ENCODE data around the gene TTC34.

TTC34 gene

GRCh38 chr1:2821966-2822620 lies 20.6 kb upstream of the TTC34 start:
- ATAC-seq (ENCODE audit: insufficient read depth, low read depth), result peak; percentile 82
- Histone ChIP-seq H3K4me2 (ENCODE audit: insufficient read depth, low read length) (no peak overlapping the region), H3K9me3 (ENCODE audit: insufficient read depth, low read length, severe bottlenecking) (no peaks in the 10 kb centered on the region)

GRCh38 chr1:2821373-2821955 lies 20.0 kb upstream of the TTC34 start:
- no peak for DNase-seq
- no peaks in the 10 kb centered on the region for H3K79me2 ChIP-seq (ENCODE audit: insufficient read depth, low read length)
- H3K36me3 ChIP-seq (ENCODE audit: insufficient read depth, low read length), result no peaks in the 10 kb centered on the region
- no peak overlapping the region for H2AFZ ChIP-seq (ENCODE audit: low read depth, low read length)
- TF ChIP-seq CTCF (IDR thresholded peaks at IDR 0.05; ENCODE audit: borderline replicate concordance, extremely low read depth, low read length, poor library complexity, severe bottlenecking), result no peak
- no peak for TF ChIP-seq EZH2 (IDR thresholded peaks at IDR 0.05; ENCODE audit: borderline replicate concordance, low read depth, low read length, severe bottlenecking)
- no peaks in the 10 kb centered on the region for H3K9me3 ChIP-seq (ENCODE audit: insufficient read depth, low read length, severe bottlenecking)
- H3K9ac ChIP-seq (ENCODE audit: low read depth, low read length), result no peak overlapping the region
- H3K27ac ChIP-seq (ENCODE audit: low read length), result no peak overlapping the region
- H3K4me3 ChIP-seq (ENCODE audit: low read depth in 1 of 2, low read length in 2 of 2), result no peak overlapping the region
- 0 out of 2 replicates have a peak, but pooled peaks cover 4% of the 10 kb centered on the region for H4K20me1 ChIP-seq (ENCODE audit: insufficient read depth, low read length)
- no peak overlapping the region for H3K4me2 ChIP-seq (ENCODE audit: insufficient read depth, low read length)
- ATAC-seq (ENCODE audit: insufficient read depth, low read depth), result no peak
- no peaks in the 10 kb centered on the region for H3K4me1 ChIP-seq (ENCODE audit: insufficient read depth, low read length)
- H3K27me3 ChIP-seq (ENCODE audit: insufficient read depth, low read length, poor library complexity), result no peaks in the 10 kb centered on the region

More at GRCh38 chr1:2821966-2822620, 20.6 kb upstream of the TTC34 start:
- DNase-seq, result peak; percentile 41
- H3K79me2 ChIP-seq (ENCODE audit: insufficient read depth, low read length), result no peaks in the 10 kb centered on the region
- H3K27me3 ChIP-seq (ENCODE audit: insufficient read depth, low read length, poor library complexity), result no peaks in the 10 kb centered on the region
- H3K27ac ChIP-seq (ENCODE audit: low read length), result no peak overlapping the region
- H3K4me3 ChIP-seq (ENCODE audit: low read depth in 1 of 2, low read length in 2 of 2), result no peak overlapping the region
- 0 out of 2 replicates have a peak, but pooled peaks cover 4% of the 10 kb centered on the region for H4K20me1 ChIP-seq (ENCODE audit: insufficient read depth, low read length)
- H3K4me1 ChIP-seq (ENCODE audit: insufficient read depth, low read length), result no peaks in the 10 kb centered on the region
- TF ChIP-seq CTCF (IDR thresholded peaks at IDR 0.05; ENCODE audit: borderline replicate concordance, extremely low read depth, low read length, poor library complexity, severe bottlenecking), result peak; percentile 78
- TF ChIP-seq EZH2 (IDR thresholded peaks at IDR 0.05; ENCODE audit: borderline replicate concordance, low read depth, low read length, severe bottlenecking), result no peak
- no peak overlapping the region for H2AFZ ChIP-seq (ENCODE audit: low read depth, low read length)
- H3K36me3 ChIP-seq (ENCODE audit: insufficient read depth, low read length), result no peaks in the 10 kb centered on the region
- H3K9ac ChIP-seq (ENCODE audit: low read depth, low read length), result no peak overlapping the region

GRCh38 chr1:2820731-2821372 lies 19.4 kb upstream of the TTC34 start:
- H3K4me1 ChIP-seq (ENCODE audit: insufficient read depth, low read length), result no peaks in the 10 kb centered on the region
- no peaks in the 10 kb centered on the region for H3K36me3 ChIP-seq (ENCODE audit: insufficient read depth, low read length)
- 0 out of 2 replicates have a peak, but pooled peaks cover 4% of the 10 kb centered on the region for H4K20me1 ChIP-seq (ENCODE audit: insufficient read depth, low read length)
- H3K27me3 ChIP-seq (ENCODE audit: insufficient read depth, low read length, poor library complexity), result no peaks in the 10 kb centered on the region
- H3K9ac ChIP-seq (ENCODE audit: low read depth, low read length), result no peak overlapping the region
- no peaks in the 10 kb centered on the region for H3K79me2 ChIP-seq (ENCODE audit: insufficient read depth, low read length)
- no peak overlapping the region for H3K4me2 ChIP-seq (ENCODE audit: insufficient read depth, low read length)
- no peak overlapping the region for H2AFZ ChIP-seq (ENCODE audit: low read depth, low read length)
- TF ChIP-seq EZH2 (IDR thresholded peaks at IDR 0.05; ENCODE audit: borderline replicate concordance, low read depth, low read length, severe bottlenecking), result no peak
- no peak for TF ChIP-seq CTCF (IDR thresholded peaks at IDR 0.05; ENCODE audit: borderline replicate concordance, extremely low read depth, low read length, poor library complexity, severe bottlenecking)
- ATAC-seq (ENCODE audit: insufficient read depth, low read depth) (no peak), DNase-seq (no peak)
- H3K9me3 ChIP-seq (ENCODE audit: insufficient read depth, low read length, severe bottlenecking), result no peaks in the 10 kb centered on the region
- H3K27ac ChIP-seq (ENCODE audit: low read length), result no peak overlapping the region
- H3K4me3 ChIP-seq (ENCODE audit: low read depth in 1 of 2, low read length in 2 of 2), result no peak overlapping the region

Measured in DND-41 (cell line).